Peyer's patch (tissue), 4 donors: Measurements from ENCODE around the gene MUTYH.

Source experiments
- POLR2A ChIP-seq, 2 donors: fragments of 450-650 bp; IDR thresholded peaks; one replicate each; pipeline ENCODE4 v1.5.1; 2017; ENCODE audit warnings: antibody characterized with exemption in 2 of 2, mild to moderate bottlenecking in 2 of 2, moderate library complexity in 2 of 2
- TF ChIP-seq, protein P1 (sequence below), 6 experiments: fragments of 450-650 bp in 4 of 6; fragments of 200-600 bp in 2 of 6; sonication (generic) in 1 of 6; IDR thresholded peaks; one replicate each; pipeline ENCODE4 v1.5.1; 2017 to 2019; ENCODE audit warnings: antibody characterized with exemption in 6 of 6, mild to moderate bottlenecking in 3 of 6, moderate library complexity in 1 of 6

DNA sequence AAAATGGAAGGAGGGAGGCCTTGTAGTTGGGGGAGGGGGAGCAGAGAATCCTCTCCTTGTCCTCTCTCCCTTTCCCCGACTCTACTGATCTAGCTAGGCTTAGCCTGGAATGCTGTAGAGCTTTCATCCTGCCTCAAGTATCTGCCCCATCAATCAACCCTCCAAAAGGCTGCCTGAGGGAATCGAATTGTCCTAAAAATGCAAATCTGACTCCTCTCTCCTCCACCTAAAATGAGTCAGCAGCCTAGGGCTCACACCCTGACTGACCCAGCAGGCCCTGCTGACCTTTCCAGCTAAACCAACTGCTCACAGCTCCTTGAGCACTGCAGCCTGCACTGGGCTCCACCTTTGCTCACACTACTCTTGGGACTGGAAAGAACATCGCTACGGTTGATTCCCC is 10.8 kb downstream of the MUTYH start:
- no peak for TF ChIP-seq POLR2A (IDR thresholded peaks at IDR 0.05)
- TF ChIP-seq, protein P1, sequence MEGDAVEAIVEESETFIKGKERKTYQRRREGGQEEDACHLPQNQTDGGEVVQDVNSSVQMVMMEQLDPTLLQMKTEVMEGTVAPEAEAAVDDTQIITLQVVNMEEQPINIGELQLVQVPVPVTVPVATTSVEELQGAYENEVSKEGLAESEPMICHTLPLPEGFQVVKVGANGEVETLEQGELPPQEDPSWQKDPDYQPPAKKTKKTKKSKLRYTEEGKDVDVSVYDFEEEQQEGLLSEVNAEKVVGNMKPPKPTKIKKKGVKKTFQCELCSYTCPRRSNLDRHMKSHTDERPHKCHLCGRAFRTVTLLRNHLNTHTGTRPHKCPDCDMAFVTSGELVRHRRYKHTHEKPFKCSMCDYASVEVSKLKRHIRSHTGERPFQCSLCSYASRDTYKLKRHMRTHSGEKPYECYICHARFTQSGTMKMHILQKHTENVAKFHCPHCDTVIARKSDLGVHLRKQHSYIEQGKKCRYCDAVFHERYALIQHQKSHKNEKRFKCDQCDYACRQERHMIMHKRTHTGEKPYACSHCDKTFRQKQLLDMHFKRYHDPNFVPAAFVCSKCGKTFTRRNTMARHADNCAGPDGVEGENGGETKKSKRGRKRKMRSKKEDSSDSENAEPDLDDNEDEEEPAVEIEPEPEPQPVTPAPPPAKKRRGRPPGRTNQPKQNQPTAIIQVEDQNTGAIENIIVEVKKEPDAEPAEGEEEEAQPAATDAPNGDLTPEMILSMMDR (IDR thresholded peaks at IDR 0.05) = no peak
